Embryonic facial prominence (tissue), 1 donor: ENCODE data around the gene PTPRQ.
"Not testable (repeated sequence)": the region's sequence is repeated elsewhere in the genome, so short reads cannot be mapped to it uniquely, and the experiment has no call there.

Experiments
- DNase-seq: peaks from one replicate; pipeline ENCODE4 v3.0.0-alpha.2; 2016; ENCODE audit errors: extremely low spot score

PTPRQ gene

DNA sequence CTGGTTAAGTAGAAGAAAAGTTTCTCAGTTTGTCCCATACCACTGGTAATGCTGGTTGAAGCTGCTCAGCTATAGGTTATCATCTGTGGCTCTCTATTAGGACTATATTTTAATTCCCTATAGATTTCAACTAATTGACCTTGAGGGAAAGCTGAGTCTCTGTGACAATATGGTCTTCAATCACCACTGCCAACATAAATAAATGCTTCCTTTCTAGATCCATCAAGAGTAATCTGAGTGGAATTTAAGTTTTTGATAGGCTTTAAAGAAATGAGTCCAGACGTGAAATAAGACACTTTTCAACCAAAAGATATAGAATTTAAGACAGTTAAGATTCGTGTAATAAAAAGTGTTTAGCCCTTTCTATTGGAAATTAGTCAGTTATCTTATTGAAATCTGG, 199.9 kb downstream of the PTPRQ start:
- no peak for DNase-seq

DNA sequence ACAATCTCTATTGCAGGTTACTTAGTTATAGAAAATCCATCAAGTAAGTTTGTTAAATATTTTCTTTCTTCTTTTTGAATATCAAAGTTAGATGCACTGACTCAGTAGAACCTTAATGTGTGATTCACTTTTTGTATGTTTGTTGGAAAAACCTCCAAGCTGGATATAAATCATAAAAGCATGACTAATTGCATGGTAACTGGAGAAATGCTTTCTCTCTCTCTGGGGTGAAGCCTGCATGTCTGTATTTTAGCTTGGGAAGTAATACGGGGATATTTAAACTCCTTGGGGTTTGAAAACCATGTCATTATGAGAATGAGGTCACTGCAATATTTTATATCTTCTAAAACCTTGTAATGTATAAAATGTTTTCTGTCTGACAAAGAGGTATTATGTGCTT, 204.8 kb downstream of the PTPRQ start:
- no peak for DNase-seq

GRCh38 chr12:80655751-80656150, 211.7 kb downstream of the PTPRQ start:
- DNase-seq, result no peak

DNA sequence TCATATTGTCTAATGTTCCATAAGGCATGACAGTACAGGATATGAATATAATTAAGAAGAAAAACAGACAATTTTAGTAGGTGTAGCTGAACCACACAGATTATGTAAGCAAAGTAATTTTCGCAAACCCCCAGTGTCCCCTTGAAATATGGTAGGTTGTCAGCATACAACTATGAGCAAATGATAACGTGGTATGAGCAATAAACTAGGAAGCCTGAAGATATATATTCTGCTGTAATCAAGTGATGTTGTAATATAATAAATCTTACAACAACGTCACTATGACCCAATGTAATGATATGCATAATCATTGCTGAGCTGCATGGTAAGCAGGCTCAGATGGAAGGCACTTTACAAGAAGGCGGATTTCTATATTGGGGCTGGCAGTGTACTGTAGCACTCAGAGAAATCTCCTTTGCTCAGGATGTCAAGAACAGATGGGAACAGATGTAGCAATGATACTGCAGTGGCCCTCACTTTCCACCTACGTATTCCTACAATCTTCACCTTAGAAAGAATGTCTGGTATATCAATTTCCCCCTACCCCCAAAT, 215.6 kb downstream of the PTPRQ start:
- DNase-seq, result no peak

DNA sequence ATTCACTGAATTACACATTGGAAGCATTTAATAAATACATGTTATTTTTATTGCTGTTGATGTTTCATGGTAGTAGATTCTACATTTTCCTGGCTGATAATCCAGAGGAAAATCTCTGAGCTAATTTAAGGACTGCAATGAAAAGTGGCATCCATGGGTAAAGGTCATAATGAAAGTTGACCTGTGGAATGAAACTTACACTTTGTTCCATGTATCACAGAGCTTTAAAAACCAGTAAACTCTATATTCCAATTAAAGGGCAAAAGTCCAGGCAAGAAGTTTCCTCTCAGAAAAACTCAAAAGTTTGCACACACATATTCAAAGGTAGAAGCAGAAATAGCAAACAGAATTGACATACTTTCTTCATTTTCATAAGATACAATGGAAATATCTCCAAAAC, 218.6 kb downstream of the PTPRQ start:
- DNase-seq, result no peak

- DNase-seq, result no peak
These were observed 226.2 kb downstream of the PTPRQ start for GRCh38 chr12:80670214-80670613.

DNA sequence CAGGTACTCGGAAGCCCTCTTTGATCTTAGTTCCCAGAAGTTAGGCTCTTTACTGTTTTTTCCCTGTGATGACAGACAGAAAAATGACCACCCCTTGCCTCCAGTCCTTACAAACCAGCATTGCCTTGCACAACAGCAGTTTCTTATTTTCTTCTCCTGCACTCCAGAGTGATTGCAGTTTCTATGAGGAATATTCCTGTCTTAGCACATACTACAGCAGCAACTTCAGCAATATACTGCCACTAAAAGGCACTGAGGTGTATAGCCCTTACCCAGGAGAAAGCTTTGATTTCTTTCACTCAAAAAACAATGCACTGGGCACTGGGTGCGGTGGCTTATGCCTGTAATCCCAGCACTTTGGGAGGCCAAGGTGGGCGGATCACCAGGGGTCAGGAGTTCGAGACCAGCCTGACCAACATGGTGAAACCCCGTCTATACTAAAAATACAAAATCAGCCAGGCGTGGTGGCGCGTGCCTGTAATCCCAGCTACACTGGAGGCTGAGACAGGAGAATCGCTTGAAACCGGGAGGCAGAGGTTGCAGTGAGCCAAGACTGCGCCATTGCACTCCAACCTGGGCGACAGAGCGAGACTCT, 232.1 kb downstream of the PTPRQ start:
- DNase-seq, result not testable (repeated sequence)

GRCh38 chr12:80676856-80677255, 232.8 kb downstream of the PTPRQ start:
- no peak for DNase-seq

DNA sequence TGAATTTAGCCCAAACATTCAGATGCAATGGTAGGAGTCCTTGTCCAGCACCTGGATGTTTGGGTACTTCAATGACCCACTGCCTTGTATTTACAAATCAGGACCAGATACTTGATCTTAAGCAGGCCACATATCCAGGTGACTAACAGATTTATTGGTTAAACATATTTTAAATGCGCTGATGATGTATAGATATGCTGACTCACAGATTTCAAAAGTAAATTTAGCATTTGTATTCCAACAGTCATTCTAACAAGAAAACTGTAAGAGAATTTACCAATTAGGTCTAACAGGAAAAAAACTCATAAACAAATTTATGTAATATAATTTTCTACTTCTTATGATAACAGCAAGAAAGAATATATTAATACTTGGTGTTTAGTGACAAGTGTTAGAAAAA, 234.0 kb downstream of the PTPRQ start:
- no peak for DNase-seq

DNA sequence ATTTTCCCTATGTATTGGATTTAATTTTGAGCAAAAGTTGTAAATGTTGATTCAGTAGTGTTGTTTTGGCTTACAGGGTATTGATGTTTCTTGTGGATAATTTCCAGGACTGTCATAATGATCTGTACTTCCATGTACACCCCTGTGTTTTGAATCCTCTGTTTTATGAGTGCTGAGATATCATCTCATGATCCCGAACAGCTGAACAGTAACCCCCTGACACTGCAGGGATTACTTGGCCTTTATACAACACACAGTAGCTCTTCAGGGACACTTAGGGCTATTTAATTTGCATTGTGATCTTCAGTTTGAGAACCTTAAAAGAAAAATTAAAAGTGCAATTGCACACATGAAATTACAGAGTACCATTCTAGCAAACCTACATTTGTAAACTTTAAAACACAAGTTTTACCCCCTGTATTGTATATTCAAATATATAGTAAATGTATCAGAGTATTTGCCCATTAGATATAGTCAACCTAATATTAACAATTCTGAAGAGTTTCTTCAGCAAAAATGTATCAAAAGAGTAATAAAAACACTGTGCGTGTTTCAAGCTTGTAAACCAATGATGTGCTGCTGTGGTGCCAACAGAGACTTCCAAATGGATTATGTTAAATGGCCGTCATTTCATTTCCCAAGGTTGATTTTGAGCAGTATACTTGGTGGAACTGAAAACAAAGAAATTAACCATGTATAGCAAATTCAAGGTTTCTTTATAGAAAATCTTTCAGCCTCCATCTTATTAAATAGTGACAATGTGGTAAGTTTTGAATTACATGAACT, 235.5 kb downstream of the PTPRQ start:
- no peak for DNase-seq

GRCh38 chr12:80681287-80681686, 237.3 kb downstream of the PTPRQ start:
- DNase-seq, result no peak

- DNase-seq, result no peak
These were observed 237.8 kb downstream of the PTPRQ start for GRCh38 chr12:80681786-80682185.

- no peak for DNase-seq
These were observed 240.1 kb downstream of the PTPRQ start for GRCh38 chr12:80684077-80684495.

GRCh38 chr12:80690090-80690489, 246.1 kb downstream of the PTPRQ start:
- no peak for DNase-seq

DNA sequence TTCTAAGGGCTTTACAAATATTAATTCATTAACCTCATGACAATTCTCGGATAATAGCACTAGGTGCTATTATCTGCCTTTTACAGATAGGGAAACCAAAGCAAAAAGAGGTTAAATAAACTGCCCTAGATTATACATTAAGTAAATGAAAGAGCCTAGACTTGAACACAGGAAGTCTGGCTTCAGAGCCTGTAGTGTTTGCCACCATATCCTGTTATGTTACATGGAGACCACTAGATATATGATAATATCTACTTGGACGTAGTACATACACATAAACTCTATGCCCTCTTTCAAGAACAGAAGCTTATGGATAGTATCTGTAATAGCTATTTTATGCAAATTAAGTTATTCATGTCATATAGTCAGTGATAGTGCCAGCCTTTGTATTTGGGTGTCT, 246.5 kb downstream of the PTPRQ start:
- DNase-seq, result no peak

- no peak for DNase-seq
These were observed 248.1 kb downstream of the PTPRQ start for GRCh38 chr12:80692114-80692513.

GRCh38 chr12:80697270-80697887, 253.3 kb downstream of the PTPRQ start:
- DNase-seq, result no peak

DNA sequence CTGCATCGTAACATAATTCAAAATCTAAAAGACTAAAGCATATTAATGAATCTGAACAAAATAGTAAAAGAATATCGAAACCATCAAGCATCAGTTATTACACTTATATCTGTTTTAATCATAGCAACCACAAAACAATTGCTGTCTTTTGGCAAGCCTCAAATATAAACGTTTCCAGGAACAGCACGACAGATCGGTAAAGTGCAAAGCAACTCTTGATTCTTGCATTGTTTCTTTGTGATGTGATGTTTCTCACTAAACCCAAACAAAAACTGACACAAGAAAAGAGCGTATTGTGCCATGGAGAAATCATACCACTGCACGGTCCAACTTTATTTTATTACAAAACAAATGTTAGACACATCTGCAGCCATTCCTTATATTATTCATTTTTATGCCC, 254.2 kb downstream of the PTPRQ start:
- no peak for DNase-seq

GRCh38 chr12:80698847-80699542, 255.0 kb downstream of the PTPRQ start:
- no peak for DNase-seq

GRCh38 chr12:80700327-80700726, 256.3 kb downstream of the PTPRQ start:
- no peak for DNase-seq

DNA sequence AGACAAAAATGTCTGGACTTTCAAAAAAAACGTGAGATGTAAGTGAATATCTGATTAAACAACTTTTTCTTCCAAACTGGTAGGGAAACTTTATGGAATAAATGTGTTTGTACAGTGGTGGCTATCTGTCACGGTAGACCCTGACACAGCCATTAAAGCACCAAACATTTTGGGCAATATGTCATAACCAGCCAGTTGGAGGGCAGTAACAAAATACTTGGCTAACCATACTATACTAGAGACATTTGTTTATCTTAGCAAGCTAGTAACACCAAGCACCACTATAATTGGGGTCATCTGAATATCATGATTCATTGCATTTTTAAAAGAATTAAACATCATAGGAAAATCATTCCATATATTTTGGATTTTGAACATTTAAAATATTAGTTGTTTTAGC, 257.4 kb downstream of the PTPRQ start:
- DNase-seq, result no peak
